HepG2 (cell line): ENCODE data around the gene NFE2L2. TPM values are rescaled to one million over a fixed set of nuclear protein-coding genes. Genes with fewer than 3 reads are reported as not detected.

Source experiments
- ATAC-seq: fragments of 200-7000 bp; cut with Tn5 transposase; 3 replicates; pipeline ENCODE4 v1.9.1; 2020; ENCODE audit warnings: mild to moderate bottlenecking, moderate library complexity
- BruUV-seq: library from RNA; stranded (reverse); fragments of 400-500 nt; replicated peaks from 2 replicates; lab custom pipeline; 2021; lab: Mats Ljungman, UMichigan
- CTCF ChIA-PET: fragments of 300-600 bp; formaldehyde crosslinking; extraction: SDS; loops from one replicate; lab custom pipeline; 2021; ENCODE audit warnings: low total read pairs, inconsistent platforms, low intra/inter-chr PET ratio; lab: Yijun Ruan, JAX
- POLR2A ChIA-PET: fragments of 350-600 bp; sonication (Branson Sonifier 250); formaldehyde crosslinking; loops from one replicate; lab custom pipeline; 2020; ENCODE audit warnings: antibody characterized with exemption, inconsistent platforms; lab: Yijun Ruan, JAX
- DNase-seq: peaks from one replicate; pipeline ENCODE4 v3.0.0-alpha.2; 2015; ENCODE audit warnings: low spot score
- FAIRE-seq: peaks from 3 replicates; lab custom pipeline; 2011; peaks lifted over from hg19 to GRCh38; lab: Jason Lieb, UNC
- H2AFZ ChIP-seq: one replicate; pipeline ENCODE4 v1.6.1; 2011; ENCODE audit warnings: low read length, inconsistent platforms
- H3K27ac ChIP-seq: fragments of 300-600 bp; 3 replicates; pipeline ENCODE4 v1.8.0; 2011; ENCODE audit warnings: mixed run types, mild to moderate bottlenecking, mixed read lengths, low read length, inconsistent platforms; ENCODE audit not compliant: insufficient read depth; ENCODE audit errors: extremely low read length
- H3K27me3 ChIP-seq, 2 experiments: fragments of 200-600 bp in 1 of 2; 2 replicates in 1 of 2; 3 replicates in 1 of 2; pipeline versions ENCODE4 v1.6.0 to v1.8.0; 2011; ENCODE audit warnings: low read length in 2 of 2, mild to moderate bottlenecking in 2 of 2, moderate library complexity in 2 of 2, inconsistent platforms in 1 of 2; ENCODE audit not compliant: insufficient read depth in 2 of 2, control insufficient read depth in 1 of 2
- H3K36me3 ChIP-seq, 2 experiments: fragments of 200-600 bp in 1 of 2; replicated peaks in 1 of 2; 2 replicates in 1 of 2; 3 replicates in 1 of 2; pipeline versions ENCODE4 v1.5.1 to v1.8.0; 2011; ENCODE audit warnings: low read length in 2 of 2, inconsistent platforms in 1 of 2; ENCODE audit not compliant: insufficient read depth in 2 of 2, control insufficient read depth in 1 of 2
- H3K4me1 ChIP-seq: 2 replicates; pipeline ENCODE4 v1.5.1; 2012; ENCODE audit warnings: low read length, inconsistent platforms; ENCODE audit not compliant: insufficient read depth
- H3K4me2 ChIP-seq: 2 replicates; pipeline ENCODE4 v1.6.0; 2011; ENCODE audit warnings: low read depth, low read length, inconsistent platforms
- H3K4me3 ChIP-seq, 3 experiments: fragments of 200-600 bp in 1 of 3; sonication (generic), shearing (Covaris generic) in 1 of 3; replicated peaks in 1 of 3; 2 replicates each; pipeline ENCODE4 v1.5.1; 2011 to 2016; ENCODE audit warnings: low read length in 3 of 3, inconsistent platforms in 2 of 3, low read depth in 2 of 3, mild to moderate bottlenecking in 2 of 3, control low read depth in 1 of 3, mixed read lengths in 1 of 3; ENCODE audit not compliant: insufficient read depth in 1 of 3
- H3K79me2 ChIP-seq: one replicate; pipeline ENCODE4 v1.6.1; 2011; ENCODE audit warnings: low read length, inconsistent platforms; ENCODE audit not compliant: insufficient read depth
- H3K9ac ChIP-seq: 2 replicates; pipeline ENCODE4 v1.6.0; 2011; ENCODE audit warnings: mild to moderate bottlenecking, low read depth, low read length, inconsistent platforms; ENCODE audit not compliant: insufficient read depth
- H3K9me3 ChIP-seq: 2 replicates; pipeline ENCODE4 v1.5.1; 2012; ENCODE audit warnings: mild to moderate bottlenecking, low read length
- H4K20me1 ChIP-seq: 2 replicates; pipeline ENCODE4 v1.6.0; 2011; ENCODE audit warnings: inconsistent platforms, mild to moderate bottlenecking, low read length, moderate library complexity; ENCODE audit not compliant: insufficient read depth
- RFX3 ChIP-seq: IDR thresholded peaks from 2 replicates; pipeline ENCODE4 v1.6.1; 2016; ENCODE audit warnings: missing biosample characterization, missing genetic modification reagents
- TEAD3 ChIP-seq: optimal IDR thresholded peaks from 2 replicates; pipeline ENCODE3; 2016; ENCODE audit warnings: borderline replicate concordance
- ZNF138 ChIP-seq: sonication (generic); formaldehyde crosslinking; IDR thresholded peaks from 2 replicates; pipeline ENCODE4 v1.5.0; 2020; ENCODE audit warnings: mild to moderate bottlenecking, low read depth, missing genetic modification reagents
- ZNF496 ChIP-seq: sonication (generic); formaldehyde crosslinking; IDR thresholded peaks from 2 replicates; pipeline ENCODE4 v1.8.1; 2023; ENCODE audit warnings: mild to moderate bottlenecking, moderate library complexity, missing genetic modification reagents; ENCODE audit not compliant: insufficient replicate concordance
- ZNF576 ChIP-seq: sonication (generic); formaldehyde crosslinking; IDR thresholded peaks from 2 replicates; pipeline ENCODE4 v1.4.0; 2020; ENCODE audit warnings: mild to moderate bottlenecking, missing genetic modification reagents
- ZNF710 ChIP-seq: sonication (generic); formaldehyde crosslinking; IDR thresholded peaks from 2 replicates; pipeline ENCODE4 v1.5.0; 2020; ENCODE audit warnings: mild to moderate bottlenecking, missing genetic modification reagents, borderline replicate concordance
- in situ Hi-C: cut with HindIII; loops from 2 replicates; pipeline ENCODE4 v1.10.0; 2017; ENCODE audit warnings: low pct_unique_long_range_greater_than_20kb; ENCODE audit not compliant: extremely low pct_ligation_motif_present
- intact Hi-C: fragments of 100-400 bp; cut with micrococcal nuclease; formaldehyde crosslinking; loops from one replicate; pipeline ENCODE4 v1.10.0; 2022; ENCODE audit not compliant: unreplicated experiment
- polyA plus RNA-seq, 8 experiments: library from polyadenylated mRNA; depleted of rRNA in 3 of 8; stranded (reverse) in 7 of 8; unstranded in 1 of 8; fragments of >200 nt; fragmentation: Illumina TruSeq in 4 of 8; extraction: Trizol in 4 of 8; gene quantifications; 2 replicates each; pipeline versions ENCODE4 v1.2.1 to v1.2.3, GENCODE V29; 2011 to 2016; ENCODE audit warnings: low read depth in 4 of 8, missing spikeins in 1 of 8, mixed read lengths in 1 of 8; ENCODE audit not compliant: insufficient read depth in 1 of 8
- total RNA-seq, 5 experiments: library from RNA; depleted of rRNA; stranded (reverse); fragments of >200 nt; fragmentation: Illumina TruSeq; extraction: Trizol; gene quantifications; 2 replicates each; pipeline ENCODE4 v1.2.3, GENCODE V29; 2016; ENCODE audit warnings: low read depth in 1 of 5
- TF ChIP-seq, protein P1 (sequence below): sonication (generic); formaldehyde crosslinking; IDR thresholded peaks from 2 replicates; pipeline ENCODE4 v1.5.0; 2020; ENCODE audit warnings: mild to moderate bottlenecking, missing genetic modification reagents

The NFE2L2 gene
- total and polyA plus RNA-seq, 2 of the 13 experiments (the other 11 are each of a cell fraction or from before 2014, with no cell fraction given): 84.6 to 215 TPM

DNA sequence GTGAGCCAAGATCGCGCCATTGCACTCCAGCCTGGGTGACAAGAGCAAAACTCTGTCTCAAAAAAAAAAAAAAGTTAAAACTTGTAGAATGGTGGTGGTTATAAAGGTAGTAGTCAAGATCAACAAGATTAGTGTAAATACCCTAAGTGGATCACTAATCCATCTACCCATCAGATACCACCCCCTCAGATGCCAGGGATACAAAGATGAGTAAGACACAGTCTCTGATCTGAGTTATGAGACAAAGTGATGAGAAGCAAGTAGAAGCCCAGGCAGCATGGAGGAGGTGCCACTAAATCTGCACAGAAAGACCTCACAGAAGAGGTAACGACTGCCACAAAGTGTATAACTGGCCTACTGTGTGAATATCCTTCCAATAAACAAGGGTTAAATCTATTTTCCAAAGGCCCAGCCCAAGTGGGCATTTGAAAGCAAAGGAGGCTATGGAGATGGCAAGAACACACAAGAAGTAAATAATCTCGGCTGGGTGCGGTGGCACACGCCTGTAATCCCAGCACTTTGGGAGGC, 20.2 kb downstream of the NFE2L2 start (continued):
- TF ChIP-seq ZNF576 (CRISPR knock-in tag) (no peak), ZNF138 (no peak)

- peak overlapping the region; percentile 48 for H3K4me2 ChIP-seq
- H3K27me3 ChIP-seq: no peaks in the 10 kb centered on the region
- H3K9ac ChIP-seq: peak overlapping the region; percentile 38; the same call in 1 of the 2 replicates
- H3K9me3 ChIP-seq: no peaks in the 10 kb centered on the region
- H4K20me1 ChIP-seq: peaks cover 98% of the 10 kb centered on the region
- TF ChIP-seq RFX3 (no peak), TEAD3 (CRISPR knock-in tag) (no peak), ZNF710 (no peak), ZNF496 (CRISPR knock-in tag) (no peak)
- TF ChIP-seq, protein P1, sequence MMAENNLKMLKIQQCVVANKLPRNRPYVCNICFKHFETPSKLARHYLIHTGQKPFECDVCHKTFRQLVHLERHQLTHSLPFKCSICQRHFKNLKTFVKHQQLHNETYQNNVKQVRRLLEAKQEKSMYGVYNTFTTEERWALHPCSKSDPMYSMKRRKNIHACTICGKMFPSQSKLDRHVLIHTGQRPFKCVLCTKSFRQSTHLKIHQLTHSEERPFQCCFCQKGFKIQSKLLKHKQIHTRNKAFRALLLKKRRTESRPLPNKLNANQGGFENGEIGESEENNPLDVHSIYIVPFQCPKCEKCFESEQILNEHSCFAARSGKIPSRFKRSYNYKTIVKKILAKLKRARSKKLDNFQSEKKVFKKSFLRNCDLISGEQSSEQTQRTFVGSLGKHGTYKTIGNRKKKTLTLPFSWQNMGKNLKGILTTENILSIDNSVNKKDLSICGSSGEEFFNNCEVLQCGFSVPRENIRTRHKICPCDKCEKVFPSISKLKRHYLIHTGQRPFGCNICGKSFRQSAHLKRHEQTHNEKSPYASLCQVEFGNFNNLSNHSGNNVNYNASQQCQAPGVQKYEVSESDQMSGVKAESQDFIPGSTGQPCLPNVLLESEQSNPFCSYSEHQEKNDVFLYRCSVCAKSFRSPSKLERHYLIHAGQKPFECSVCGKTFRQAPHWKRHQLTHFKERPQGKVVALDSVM (CRISPR knock-in tag): peak; percentile 30; the same call in 1 of the 2 replicates
- H2AFZ ChIP-seq: no peak overlapping the region
- H3K27ac ChIP-seq: peak overlapping the region; percentile 56
- H3K4me3 ChIP-seq: no peak overlapping the region
- H3K36me3 ChIP-seq: peaks cover 11 to 40% of the 10 kb centered on the region in 2 experiments
- intact Hi-C loops: no loop called here
- CTCF ChIA-PET: no interaction called here
- H3K4me1 ChIP-seq: peaks cover 100% of the 10 kb centered on the region
- ATAC-seq: no peak
- no peak for FAIRE-seq
- in situ Hi-C loops: no loop called here
- H3K79me2 ChIP-seq: peaks cover 98% of the 10 kb centered on the region
- POLR2A ChIA-PET: interaction anchor here (0.6 to 1.5 kb wide), 7 partner anchors 9 to 78 kb away, joined by 3 to 7 read pairs (median 3); partner anchors contain the start of gene NFE2L2
- DNase-seq: no peak
- no TSS peak for BruUV-seq
Observed at GRCh38 chr2:177243476-177243875, 21.1 kb downstream of the NFE2L2 start.
